HepG2 (cell line): ENCODE measurements around the gene AUP1. TPM values are rescaled to one million over a fixed set of nuclear protein-coding genes. Genes with fewer than 3 reads are reported as not detected.

ENCODE experiments used
- EEA1 ChIP-seq: sonication (generic); formaldehyde crosslinking; IDR thresholded peaks from 2 replicates; pipeline ENCODE4 v1.5.1; 2020; ENCODE audit warnings: mild to moderate bottlenecking, missing genetic modification reagents, borderline replicate concordance
- PAWR ChIP-seq: sonication (generic); formaldehyde crosslinking; IDR thresholded peaks from 2 replicates; pipeline ENCODE4 v1.4.0; 2020; ENCODE audit warnings: missing genetic modification reagents, mild to moderate bottlenecking, borderline replicate concordance
- PHF21A ChIP-seq: sonication (generic); formaldehyde crosslinking; IDR thresholded peaks from 2 replicates; pipeline ENCODE4 v1.5.0; 2020; ENCODE audit warnings: mild to moderate bottlenecking, missing genetic modification reagents
- ZBTB21 ChIP-seq: sonication (generic); formaldehyde crosslinking; IDR thresholded peaks from 2 replicates; pipeline ENCODE4 v1.4.0; 2020; ENCODE audit warnings: missing genetic modification reagents
- ZNF251 ChIP-seq: sonication (generic); formaldehyde crosslinking; IDR thresholded peaks from 2 replicates; pipeline ENCODE4 v1.9.0; 2021; ENCODE audit warnings: mild to moderate bottlenecking, missing genetic modification reagents
- ZNF263 ChIP-seq: sonication (generic); formaldehyde crosslinking; IDR thresholded peaks from 2 replicates; pipeline ENCODE4 v1.4.0; 2020; ENCODE audit warnings: missing genetic modification reagents
- ZNF296 ChIP-seq: sonication (generic); formaldehyde crosslinking; conservative IDR thresholded peaks from 2 replicates; pipeline ENCODE4 v1.5.0; 2020; ENCODE audit warnings: mild to moderate bottlenecking, missing genetic modification reagents
- ZNF329 ChIP-seq: sonication (generic); formaldehyde crosslinking; IDR thresholded peaks from 2 replicates; pipeline ENCODE4 v1.9.0; 2021; ENCODE audit warnings: low read depth, mild to moderate bottlenecking, missing genetic modification reagents
- ZNF550 ChIP-seq: sonication (generic); formaldehyde crosslinking; IDR thresholded peaks from 2 replicates; pipeline ENCODE4 v1.4.0; 2020; ENCODE audit warnings: mild to moderate bottlenecking, missing genetic modification reagents, borderline replicate concordance
- ZNF747 ChIP-seq: sonication (generic); formaldehyde crosslinking; IDR thresholded peaks from 2 replicates; pipeline ENCODE4 v1.8.1; 2023; ENCODE audit warnings: missing genetic modification reagents, mild to moderate bottlenecking, borderline replicate concordance
- polyA plus RNA-seq, 8 experiments: library from polyadenylated mRNA; depleted of rRNA in 3 of 8; stranded (reverse) in 7 of 8; unstranded in 1 of 8; fragments of >200 nt; fragmentation: Illumina TruSeq in 4 of 8; extraction: Trizol in 4 of 8; gene quantifications; 2 replicates each; pipeline versions ENCODE4 v1.2.1 to v1.2.3, GENCODE V29; 2011 to 2016; ENCODE audit warnings: low read depth in 4 of 8, missing spikeins in 1 of 8, mixed read lengths in 1 of 8; ENCODE audit not compliant: insufficient read depth in 1 of 8
- total RNA-seq, 5 experiments: library from RNA; depleted of rRNA; stranded (reverse); fragments of >200 nt; fragmentation: Illumina TruSeq; extraction: Trizol; gene quantifications; 2 replicates each; pipeline ENCODE4 v1.2.3, GENCODE V29; 2016; ENCODE audit warnings: low read depth in 1 of 5
- TF ChIP-seq, protein P1 (sequence below): sonication (generic); formaldehyde crosslinking; IDR thresholded peaks from 2 replicates; pipeline ENCODE4 v1.5.0; 2020; ENCODE audit warnings: mild to moderate bottlenecking, missing genetic modification reagents
- TF ChIP-seq, protein P2 (sequence below): sonication (generic); formaldehyde crosslinking; IDR thresholded peaks from 2 replicates; pipeline ENCODE4 v1.4.0; 2020; ENCODE audit warnings: missing genetic modification reagents
- TF ChIP-seq, protein P3 (sequence below): sonication (generic); formaldehyde crosslinking; IDR thresholded peaks from 2 replicates; pipeline ENCODE4 v1.4.0; 2020; ENCODE audit warnings: low read depth, mild to moderate bottlenecking, missing genetic modification reagents

The AUP1 gene
- total and polyA plus RNA-seq, 2 of the 13 experiments (the other 11 are each of a cell fraction or from before 2014, with no cell fraction given): 174 to 267 TPM

DNA sequence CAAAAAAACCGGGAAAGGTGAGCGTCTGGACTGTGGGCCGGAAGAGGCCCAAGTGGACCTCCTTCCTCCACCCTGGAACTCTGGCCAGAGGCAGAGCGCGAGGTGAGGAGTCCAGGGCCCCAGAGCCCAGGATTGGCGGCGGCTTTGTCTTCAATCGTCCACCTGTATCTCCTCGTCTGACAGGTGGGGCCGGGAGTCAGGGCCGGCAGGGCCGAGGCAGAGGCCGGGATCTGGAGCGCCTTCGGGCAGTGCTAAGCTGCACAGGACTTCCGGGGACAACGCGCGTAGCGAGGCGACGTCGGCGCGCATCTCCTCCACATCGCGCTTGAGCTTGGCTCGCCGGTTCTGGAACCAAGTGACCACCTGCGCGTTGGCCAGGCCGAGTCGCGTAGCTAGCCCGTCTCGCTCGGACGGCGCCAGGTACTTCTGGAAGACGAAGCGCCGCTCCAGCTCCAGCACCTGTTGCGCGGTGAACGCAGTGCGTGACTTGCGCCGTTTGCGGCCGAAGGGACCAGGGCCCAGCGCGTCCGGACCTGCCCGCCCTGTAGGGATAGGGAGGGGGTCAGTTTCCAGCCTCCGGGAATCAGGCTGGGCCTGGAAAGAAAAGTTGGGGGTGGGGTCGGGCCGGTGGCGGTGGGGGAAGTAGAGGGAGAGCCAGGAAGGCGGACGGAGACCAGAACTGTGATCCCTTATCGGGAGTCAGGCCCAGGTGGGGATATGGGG is 31.6 kb downstream of the AUP1 start (continued):
- TF ChIP-seq, protein P1, sequence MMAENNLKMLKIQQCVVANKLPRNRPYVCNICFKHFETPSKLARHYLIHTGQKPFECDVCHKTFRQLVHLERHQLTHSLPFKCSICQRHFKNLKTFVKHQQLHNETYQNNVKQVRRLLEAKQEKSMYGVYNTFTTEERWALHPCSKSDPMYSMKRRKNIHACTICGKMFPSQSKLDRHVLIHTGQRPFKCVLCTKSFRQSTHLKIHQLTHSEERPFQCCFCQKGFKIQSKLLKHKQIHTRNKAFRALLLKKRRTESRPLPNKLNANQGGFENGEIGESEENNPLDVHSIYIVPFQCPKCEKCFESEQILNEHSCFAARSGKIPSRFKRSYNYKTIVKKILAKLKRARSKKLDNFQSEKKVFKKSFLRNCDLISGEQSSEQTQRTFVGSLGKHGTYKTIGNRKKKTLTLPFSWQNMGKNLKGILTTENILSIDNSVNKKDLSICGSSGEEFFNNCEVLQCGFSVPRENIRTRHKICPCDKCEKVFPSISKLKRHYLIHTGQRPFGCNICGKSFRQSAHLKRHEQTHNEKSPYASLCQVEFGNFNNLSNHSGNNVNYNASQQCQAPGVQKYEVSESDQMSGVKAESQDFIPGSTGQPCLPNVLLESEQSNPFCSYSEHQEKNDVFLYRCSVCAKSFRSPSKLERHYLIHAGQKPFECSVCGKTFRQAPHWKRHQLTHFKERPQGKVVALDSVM (CRISPR knock-in tag): peak; percentile 16; the same call in 1 of the 2 replicates
- peak; percentile 79; the same call in 1 of the 2 replicates for TF ChIP-seq ZNF251 (CRISPR knock-in tag)
- TF ChIP-seq ZNF747 (CRISPR knock-in tag): 0 out of 2 replicates have a peak, but pooled peaks have one; percentile 43
- TF ChIP-seq ZBTB21 (CRISPR knock-in tag): no peak
- TF ChIP-seq ZNF263 (CRISPR knock-in tag): peak; percentile 51
- TF ChIP-seq EEA1 (CRISPR knock-in tag): 0 out of 2 replicates have a peak, but pooled peaks have one; percentile 60
- TF ChIP-seq ZNF329 (CRISPR knock-in tag): peak; percentile 38; the same call in 1 of the 2 replicates
- TF ChIP-seq ZNF550 (CRISPR knock-in tag): no peak
- TF ChIP-seq PAWR (CRISPR knock-in tag): peak; percentile 22; the same call in 1 of the 2 replicates
- TF ChIP-seq, protein P2, sequence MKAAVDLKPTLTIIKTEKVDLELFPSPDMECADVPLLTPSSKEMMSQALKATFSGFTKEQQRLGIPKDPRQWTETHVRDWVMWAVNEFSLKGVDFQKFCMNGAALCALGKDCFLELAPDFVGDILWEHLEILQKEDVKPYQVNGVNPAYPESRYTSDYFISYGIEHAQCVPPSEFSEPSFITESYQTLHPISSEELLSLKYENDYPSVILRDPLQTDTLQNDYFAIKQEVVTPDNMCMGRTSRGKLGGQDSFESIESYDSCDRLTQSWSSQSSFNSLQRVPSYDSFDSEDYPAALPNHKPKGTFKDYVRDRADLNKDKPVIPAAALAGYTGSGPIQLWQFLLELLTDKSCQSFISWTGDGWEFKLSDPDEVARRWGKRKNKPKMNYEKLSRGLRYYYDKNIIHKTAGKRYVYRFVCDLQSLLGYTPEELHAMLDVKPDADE (CRISPR knock-in tag): peak; percentile 49; the same call in 1 of the 2 replicates
- TF ChIP-seq, protein P3, sequence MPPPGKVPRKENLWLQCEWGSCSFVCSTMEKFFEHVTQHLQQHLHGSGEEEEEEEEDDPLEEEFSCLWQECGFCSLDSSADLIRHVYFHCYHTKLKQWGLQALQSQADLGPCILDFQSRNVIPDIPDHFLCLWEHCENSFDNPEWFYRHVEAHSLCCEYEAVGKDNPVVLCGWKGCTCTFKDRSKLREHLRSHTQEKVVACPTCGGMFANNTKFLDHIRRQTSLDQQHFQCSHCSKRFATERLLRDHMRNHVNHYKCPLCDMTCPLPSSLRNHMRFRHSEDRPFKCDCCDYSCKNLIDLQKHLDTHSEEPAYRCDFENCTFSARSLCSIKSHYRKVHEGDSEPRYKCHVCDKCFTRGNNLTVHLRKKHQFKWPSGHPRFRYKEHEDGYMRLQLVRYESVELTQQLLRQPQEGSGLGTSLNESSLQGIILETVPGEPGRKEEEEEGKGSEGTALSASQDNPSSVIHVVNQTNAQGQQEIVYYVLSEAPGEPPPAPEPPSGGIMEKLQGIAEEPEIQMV (CRISPR knock-in tag): 0 out of 2 replicates have a peak, but pooled peaks have one; percentile 35
- peak; percentile 20 for TF ChIP-seq ZNF296 (CRISPR knock-in tag)
- TF ChIP-seq PHF21A: 0 out of 2 replicates have a peak, but pooled peaks have one; percentile 21
